IPS-11a (cell line): ENCODE data around the gene GTF2I.
"Not testable (repeated sequence)": the region's sequence is repeated elsewhere in the genome, so short reads cannot be mapped to it uniquely, and the experiment has no call there.

Experiments used
- H3K4me3 ChIP-seq: one replicate; pipeline ENCODE4 v1.5.1; 2013; ENCODE audit warnings: low read depth, low read length, control low read depth

GTF2I gene

DNA sequence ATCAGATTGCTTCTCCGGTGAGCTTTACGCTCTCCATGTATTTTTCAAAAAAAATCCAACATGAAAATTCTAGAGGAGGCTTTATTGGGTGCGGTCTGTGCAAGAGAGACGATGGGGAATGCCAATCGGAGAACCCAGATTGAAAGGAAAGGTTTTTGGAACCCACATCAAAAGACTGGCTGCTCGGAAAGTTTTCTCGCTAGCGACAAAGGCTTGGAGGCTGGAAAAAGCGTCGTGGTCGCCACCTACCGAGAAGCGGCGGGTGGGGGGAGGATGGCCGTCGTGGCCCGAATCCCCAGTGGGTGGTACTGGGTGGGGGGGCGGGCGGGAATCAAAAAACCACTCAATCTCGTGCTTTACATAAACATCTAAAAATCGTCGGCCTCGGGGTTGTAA, 1.1 kb upstream of the GTF2I start:
- H3K4me3 ChIP-seq = no peak overlapping the region

- peak overlapping the region; percentile 83 for H3K4me3 ChIP-seq
These were observed 454 bp upstream of the GTF2I start for GRCh38 chr7:74656837-74657691.

DNA sequence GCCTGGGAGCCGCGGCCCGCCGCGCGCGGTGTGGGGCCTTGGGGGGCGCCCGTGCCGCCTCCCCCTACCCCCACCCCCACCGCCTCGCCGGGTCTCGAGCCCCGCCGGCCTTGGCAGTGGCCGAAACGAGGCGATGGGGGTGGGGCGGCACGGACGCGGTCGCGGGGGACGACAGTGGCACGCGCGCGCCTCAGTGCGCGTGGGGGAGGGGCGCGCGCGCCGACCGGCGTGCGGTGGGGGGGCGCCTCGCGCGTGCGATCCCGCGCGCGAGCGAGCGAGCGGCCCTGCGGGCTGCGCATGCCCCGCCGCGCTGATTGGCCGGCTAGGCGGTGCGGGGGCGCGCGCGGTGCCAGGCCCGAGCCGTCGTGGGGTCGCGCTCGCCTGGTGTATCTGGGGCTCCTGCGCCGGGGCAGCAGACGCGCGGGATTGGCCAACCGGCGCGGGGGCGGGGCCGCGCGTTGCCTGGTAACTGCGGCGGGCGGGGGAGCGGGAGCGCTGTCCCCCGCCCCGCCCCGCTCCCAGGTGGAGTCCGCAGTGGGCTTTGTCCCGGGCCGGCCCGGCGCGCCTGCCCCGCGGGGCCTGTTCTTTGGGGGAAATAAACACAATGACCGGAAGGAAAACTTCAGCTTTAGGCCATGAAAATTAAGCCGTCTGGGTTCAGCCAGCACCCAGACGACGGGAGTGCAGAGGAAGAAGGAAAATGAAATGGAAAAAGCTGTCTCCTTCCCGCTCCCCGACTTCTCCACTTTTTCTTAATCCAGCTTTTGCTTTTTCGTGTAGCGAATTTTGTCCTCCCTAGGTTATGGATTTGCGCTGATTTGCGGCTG, 873 bp downstream of the GTF2I start:
- H3K4me3 ChIP-seq = peak overlapping the region; percentile 83

DNA sequence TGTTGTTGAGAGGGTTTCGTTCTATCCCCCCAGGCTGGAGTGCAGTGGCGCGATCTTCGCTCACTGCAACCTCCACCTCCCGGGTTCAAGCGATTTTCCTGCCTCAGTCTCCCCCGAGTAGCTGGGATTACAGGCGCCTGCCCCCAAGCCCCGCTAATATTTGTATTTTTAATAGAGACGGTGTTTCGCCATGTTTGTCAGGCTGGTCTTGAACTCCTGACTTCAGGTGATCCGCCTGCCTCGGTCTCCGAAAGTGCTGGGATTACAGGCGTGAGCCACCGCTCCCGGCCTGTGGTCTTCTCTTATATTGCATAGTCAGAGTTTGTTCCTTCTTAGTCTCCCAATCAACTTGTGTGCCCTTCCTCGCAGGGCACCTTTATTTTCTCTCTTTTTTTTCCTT, 2.7 kb downstream of the GTF2I start:
- H3K4me3 ChIP-seq = not testable (repeated sequence)

- H3K4me3 ChIP-seq = not testable (repeated sequence)
These were observed 4.6 kb downstream of the GTF2I start for GRCh38 chr7:74661836-74662794.

GRCh38 chr7:74665296-74665938, 7.9 kb downstream of the GTF2I start:
- H3K4me3 ChIP-seq = no peak overlapping the region

- not testable (repeated sequence) for H3K4me3 ChIP-seq
These were observed 9.5 kb downstream of the GTF2I start for GRCh38 chr7:74667013-74667412.

DNA sequence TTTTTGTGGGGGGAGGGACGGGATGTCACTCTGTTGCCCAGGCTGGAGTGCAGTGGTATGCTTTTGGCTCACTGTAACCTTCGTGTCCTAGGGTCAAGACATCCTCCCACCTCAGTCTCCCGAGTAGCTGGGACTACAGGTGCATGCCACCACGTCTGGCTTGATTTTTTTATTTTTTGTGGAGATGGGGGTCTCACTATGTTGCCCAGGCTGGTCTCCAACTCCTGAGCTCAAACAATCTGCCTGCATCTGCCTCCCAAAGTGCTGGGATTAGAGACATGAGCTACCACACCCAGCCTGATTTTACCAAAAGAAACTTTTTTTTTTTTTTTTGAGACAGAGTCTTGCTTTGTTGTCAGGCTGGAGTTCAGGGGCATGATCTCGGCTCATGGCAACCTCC, 10.0 kb downstream of the GTF2I start:
- not testable (repeated sequence) for H3K4me3 ChIP-seq

DNA sequence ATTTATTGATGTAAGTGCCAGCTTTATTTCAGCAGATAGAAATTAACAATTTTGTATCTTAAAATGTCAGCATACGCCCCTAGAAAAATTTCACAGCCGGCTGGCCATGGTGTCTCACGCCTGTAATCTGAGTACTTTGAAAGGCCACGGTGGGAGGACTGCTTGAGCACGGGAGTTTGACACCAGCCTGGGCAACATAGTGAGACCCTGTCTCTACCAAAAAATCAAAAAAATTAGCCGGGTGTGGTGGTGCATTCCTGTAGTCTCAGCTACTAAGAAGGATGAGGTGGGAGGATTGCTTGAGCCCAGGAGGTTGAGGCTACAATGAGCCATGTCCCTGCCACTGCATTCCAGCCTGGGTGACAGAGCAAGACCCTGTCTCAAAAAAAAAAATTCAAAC, 14.1 kb downstream of the GTF2I start:
- no peak overlapping the region for H3K4me3 ChIP-seq

GRCh38 chr7:74672343-74672915, 14.9 kb downstream of the GTF2I start:
- no peak overlapping the region for H3K4me3 ChIP-seq

- H3K4me3 ChIP-seq = no peak overlapping the region
These were observed 16.6 kb downstream of the GTF2I start for GRCh38 chr7:74674166-74674565.

- no peak overlapping the region for H3K4me3 ChIP-seq
These were observed 25.3 kb downstream of the GTF2I start for GRCh38 chr7:74682829-74683228.

DNA sequence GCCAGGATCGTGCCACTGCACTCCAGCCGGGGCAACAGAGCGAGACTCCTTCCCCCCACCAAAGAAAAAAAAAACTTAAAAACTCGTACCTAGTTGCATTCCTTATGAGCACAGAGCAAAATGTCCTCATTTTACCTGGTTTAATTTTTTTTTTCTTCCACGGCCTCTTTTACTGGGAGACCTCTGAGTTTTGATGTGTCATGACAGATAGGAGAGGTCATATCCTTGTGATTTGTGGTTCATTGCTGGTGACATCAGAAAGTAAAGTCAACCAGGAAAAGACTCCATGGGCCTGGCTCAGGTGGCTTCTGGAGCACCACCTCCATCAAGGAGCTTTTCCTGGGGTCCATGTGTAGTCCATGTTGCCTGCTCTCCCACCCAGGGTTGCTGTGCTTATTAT, 26.3 kb downstream of the GTF2I start:
- H3K4me3 ChIP-seq = no peak overlapping the region

- H3K4me3 ChIP-seq = no peak overlapping the region
These were observed 27.0 kb downstream of the GTF2I start for GRCh38 chr7:74684473-74684872.

GRCh38 chr7:74684921-74685320, 27.4 kb downstream of the GTF2I start:
- H3K4me3 ChIP-seq = no peak overlapping the region

GRCh38 chr7:74690474-74690873, 33.0 kb downstream of the GTF2I start:
- no peak overlapping the region for H3K4me3 ChIP-seq

DNA sequence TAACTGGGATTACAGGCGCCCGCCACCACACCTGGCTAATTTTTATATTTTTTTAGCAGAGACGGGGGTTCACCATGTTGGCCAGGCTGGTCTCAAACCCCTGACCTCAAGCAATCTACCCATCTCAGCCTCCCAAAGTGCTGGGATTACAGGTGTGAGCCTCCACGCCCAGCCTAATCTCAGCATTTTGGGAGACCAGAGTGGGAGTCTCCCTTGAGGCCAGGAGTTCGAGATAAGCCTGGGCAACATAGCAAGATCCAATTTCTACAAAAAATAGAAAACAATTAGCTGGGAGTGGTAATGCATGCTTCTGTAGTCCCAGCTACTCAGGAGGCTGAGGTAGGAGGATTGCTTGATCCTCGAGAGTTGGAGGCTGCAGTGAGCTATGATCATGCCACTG, 46.9 kb downstream of the GTF2I start:
- not testable (repeated sequence) for H3K4me3 ChIP-seq

GRCh38 chr7:74707238-74707637, 49.7 kb downstream of the GTF2I start:
- no peak overlapping the region for H3K4me3 ChIP-seq

DNA sequence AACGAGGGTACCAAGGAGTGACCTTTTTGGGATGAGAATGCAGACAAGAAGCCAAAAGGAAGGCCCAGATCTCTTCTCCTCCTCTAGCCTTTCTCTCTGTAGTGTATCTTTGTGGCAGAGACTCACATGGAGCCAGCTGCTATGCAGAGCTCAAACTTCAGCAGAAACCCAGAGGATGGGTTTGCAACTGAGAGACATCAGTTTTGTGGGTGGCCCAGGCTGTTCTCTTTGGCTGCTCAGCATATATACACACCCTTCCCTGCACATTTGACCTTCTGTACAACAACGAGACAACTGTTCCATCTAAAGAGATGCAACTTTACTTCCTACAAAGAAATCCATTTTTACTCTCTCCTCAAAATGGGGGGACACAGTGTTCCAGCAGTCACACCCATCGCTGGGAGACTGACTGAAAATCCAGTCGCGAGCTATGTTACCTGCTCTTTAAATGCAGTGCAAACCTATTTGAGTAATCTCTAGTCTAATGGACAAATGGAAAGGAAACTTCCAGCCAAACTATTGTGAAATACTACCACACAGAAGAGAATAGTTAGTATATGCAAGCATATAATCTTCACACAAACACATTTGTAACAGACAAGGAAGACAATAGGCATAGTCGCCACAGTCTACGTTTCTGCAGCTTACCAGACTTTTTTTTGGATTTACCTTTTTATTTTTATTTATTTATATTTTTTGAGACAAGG, 51.2 kb downstream of the GTF2I start:
- H3K4me3 ChIP-seq = no peak overlapping the region
